HepG2 (cell line): Measurements from ENCODE around the gene OXSM. TPM values are rescaled to one million over a fixed set of nuclear protein-coding genes. Genes with fewer than 3 reads are reported as not detected.
A peak's percentile ranks its signal among the peaks of the same experiment; 100 is the strongest.

Source experiments
- ATF5 ChIP-seq: sonication (generic); formaldehyde crosslinking; IDR thresholded peaks from 2 replicates; pipeline ENCODE4 v1.4.0; 2020; ENCODE audit warnings: mild to moderate bottlenecking, low read depth, missing genetic modification reagents
- CCDC6 ChIP-seq: sonication (generic); formaldehyde crosslinking; IDR thresholded peaks from 2 replicates; pipeline ENCODE4 v1.8.1; 2022; ENCODE audit warnings: mild to moderate bottlenecking, missing genetic modification reagents, moderate library complexity
- HBP1 ChIP-seq: IDR thresholded peaks from 2 replicates; pipeline ENCODE4 v1.6.1; 2016; ENCODE audit warnings: low read depth, control low read depth
- HMG20B ChIP-seq: conservative IDR thresholded peaks from 2 replicates; pipeline ENCODE4 v1.6.1; 2016; ENCODE audit warnings: missing genetic modification reagents, missing compliant biosample characterization
- HOXA3 ChIP-seq: sonication (generic); formaldehyde crosslinking; IDR thresholded peaks from 2 replicates; pipeline ENCODE4 v1.5.0; 2020; ENCODE audit warnings: missing genetic modification reagents
- HOXA7 ChIP-seq: sonication (generic); formaldehyde crosslinking; IDR thresholded peaks from 2 replicates; pipeline ENCODE4 v1.8.1; 2022; ENCODE audit warnings: mild to moderate bottlenecking, missing genetic modification reagents, moderate library complexity
- IRX3 ChIP-seq: sonication (generic); formaldehyde crosslinking; IDR thresholded peaks from 2 replicates; pipeline ENCODE4 v1.8.1; 2023; ENCODE audit warnings: mild to moderate bottlenecking, low read depth, missing genetic modification reagents, borderline replicate concordance
- LBX2 ChIP-seq: sonication (generic); formaldehyde crosslinking; IDR thresholded peaks from 2 replicates; pipeline ENCODE4 v1.5.0; 2020; ENCODE audit warnings: missing genetic modification reagents, mild to moderate bottlenecking, borderline replicate concordance
- MED8 ChIP-seq: sonication (generic); formaldehyde crosslinking; IDR thresholded peaks from 2 replicates; pipeline ENCODE4 v1.8.1; 2023; ENCODE audit warnings: mild to moderate bottlenecking, missing genetic modification reagents; ENCODE audit not compliant: insufficient replicate concordance
- PHF5A ChIP-seq: IDR thresholded peaks from one replicate; pipeline ENCODE4 v1.6.1; 2018; ENCODE audit warnings: low read depth, missing genetic modification reagents; ENCODE audit not compliant: unreplicated experiment
- RELA ChIP-seq: sonication (generic); formaldehyde crosslinking; IDR thresholded peaks from 2 replicates; pipeline ENCODE4 v1.4.0; 2020; ENCODE audit warnings: missing genetic modification reagents
- ZBTB20 ChIP-seq: sonication (generic); formaldehyde crosslinking; IDR thresholded peaks from 2 replicates; pipeline ENCODE4 v1.8.1; 2023; ENCODE audit warnings: missing genetic modification reagents, low read depth, mild to moderate bottlenecking, borderline replicate concordance
- ZHX2 ChIP-seq, 2 experiments: sonication (generic) in 1 of 2; formaldehyde crosslinking in 1 of 2; IDR thresholded peaks; 2 replicates each; pipeline versions ENCODE4 v1.6.1 to v1.9.0; 2014 to 2022; ENCODE audit warnings: antibody characterized with exemption in 1 of 2, borderline replicate concordance in 1 of 2, inconsistent platforms in 1 of 2, low read depth in 1 of 2, missing genetic modification reagents in 1 of 2
- ZNF282 ChIP-seq: fragments of 450-650 bp; IDR thresholded peaks from 2 replicates; pipeline ENCODE4 v1.6.1; 2018; ENCODE audit not compliant: partially characterized antibody
- ZNF335 ChIP-seq: sonication (generic); formaldehyde crosslinking; IDR thresholded peaks from 2 replicates; pipeline ENCODE4 v1.4.0; 2020; ENCODE audit warnings: missing genetic modification reagents
- ZNF382 ChIP-seq: sonication (generic); formaldehyde crosslinking; IDR thresholded peaks from 2 replicates; pipeline ENCODE4 v1.5.0; 2020; ENCODE audit warnings: missing genetic modification reagents, mild to moderate bottlenecking, borderline replicate concordance
- ZNF44 ChIP-seq: sonication (generic); formaldehyde crosslinking; IDR thresholded peaks from 2 replicates; pipeline ENCODE4 v1.5.1; 2020; ENCODE audit warnings: mild to moderate bottlenecking, missing genetic modification reagents
- ZNF572 ChIP-seq: sonication (generic); formaldehyde crosslinking; IDR thresholded peaks from 2 replicates; pipeline ENCODE4 v1.5.1; 2020; ENCODE audit warnings: mild to moderate bottlenecking, missing genetic modification reagents
- ZNF615 ChIP-seq: sonication (generic); formaldehyde crosslinking; IDR thresholded peaks from 2 replicates; pipeline ENCODE4 v1.5.0; 2020; ENCODE audit warnings: mild to moderate bottlenecking, missing genetic modification reagents, borderline replicate concordance
- ZNF629 ChIP-seq: sonication (generic); formaldehyde crosslinking; conservative IDR thresholded peaks from 2 replicates; pipeline ENCODE4 v1.5.0; 2020; ENCODE audit warnings: missing genetic modification reagents
- ZNF781 ChIP-seq: sonication (generic); formaldehyde crosslinking; IDR thresholded peaks from 2 replicates; pipeline ENCODE4 v1.5.1; 2020; ENCODE audit warnings: borderline replicate concordance, mild to moderate bottlenecking, missing genetic modification reagents; ENCODE audit errors: not compliant biosample characterization
- polyA plus RNA-seq, 8 experiments: library from polyadenylated mRNA; depleted of rRNA in 3 of 8; stranded (reverse) in 7 of 8; unstranded in 1 of 8; fragments of >200 nt; fragmentation: Illumina TruSeq in 4 of 8; extraction: Trizol in 4 of 8; gene quantifications; 2 replicates each; pipeline versions ENCODE4 v1.2.1 to v1.2.3, GENCODE V29; 2011 to 2016; ENCODE audit warnings: low read depth in 4 of 8, missing spikeins in 1 of 8, mixed read lengths in 1 of 8; ENCODE audit not compliant: insufficient read depth in 1 of 8
- total RNA-seq, 5 experiments: library from RNA; depleted of rRNA; stranded (reverse); fragments of >200 nt; fragmentation: Illumina TruSeq; extraction: Trizol; gene quantifications; 2 replicates each; pipeline ENCODE4 v1.2.3, GENCODE V29; 2016; ENCODE audit warnings: low read depth in 1 of 5

Gene OXSM
- total and polyA plus RNA-seq, 2 of the 13 experiments (the other 11 are each of a cell fraction or from before 2014, with no cell fraction given) = 18.2 to 34.4 TPM

- TF ChIP-seq HBP1 (no peak; the same call in 1 of the 2 replicates), ZNF572 (CRISPR knock-in tag) (0 out of 2 replicates have a peak, but pooled peaks have one; percentile 77), RELA (peak; percentile 34; the same call in 1 of the 2 replicates), MED8 (CRISPR knock-in tag) (no peak), HOXA3 (CRISPR knock-in tag) (peak; percentile 53; the same call in 1 of the 2 replicates), ZNF44 (CRISPR knock-in tag) (no peak), ZNF615 (CRISPR knock-in tag) (no peak), ZBTB20 (CRISPR knock-in tag) (0 out of 2 replicates have a peak, but pooled peaks have one; percentile 28), ZHX2 (IDR thresholded peaks at IDR 0.05; ENCODE audit: low read depth) (0 out of 2 replicates have a peak, but pooled peaks have one; percentile 13), ZHX2 (CRISPR knock-in tag; IDR thresholded peaks at IDR 0.05; ENCODE audit: borderline replicate concordance) (no peak), ZNF781 (CRISPR knock-in tag) (peak; percentile 30), PHF5A (CRISPR knock-in tag) (no peak), ZNF382 (CRISPR knock-in tag) (no peak), ATF5 (no peak), ZNF335 (CRISPR knock-in tag) (no peak), HOXA7 (CRISPR knock-in tag) (no peak), ZNF282 (no peak), HMG20B (CRISPR knock-in tag) (no peak), ZNF629 (CRISPR knock-in tag) (no peak), LBX2 (CRISPR knock-in tag) (peak; percentile 69; the same call in 1 of the 2 replicates), IRX3 (CRISPR knock-in tag) (no peak), CCDC6 (CRISPR knock-in tag) (no peak)
These were observed 6.8 kb upstream of the OXSM start, which contains the start of gene NGLY1 (continued) for GRCh38 chr3:25782938-25783660.
